Psoas muscle (tissue), 8 donors: Measurements from ENCODE around the gene KCNIP3. TPM values are rescaled to one million over a fixed set of nuclear protein-coding genes. Genes with fewer than 3 reads are reported as not detected.

Experiments
- ATAC-seq, 4 donors: fragments of 200-7000 bp; cut with Tn5 transposase; one replicate each; pipeline ENCODE4 v1.9.1; 2020; ENCODE audit warnings: moderate library complexity in 3 of 4, mild to moderate bottlenecking in 2 of 4
- DNase-seq, 2 donors: peaks; one replicate each; pipeline ENCODE4 v3.0.0-alpha.2; 2020
- H3K27ac ChIP-seq: fragments of 200-600 bp; one replicate; pipeline ENCODE4 v1.8.0; 2022
- H3K27me3 ChIP-seq, 3 donors: fragments of 200-600 bp in 1 of 3; one replicate each; pipeline versions ENCODE4 v1.6.1 to v1.8.0; 2013 to 2022; ENCODE audit warnings: low read length in 2 of 3, mild to moderate bottlenecking in 2 of 3, moderate library complexity in 1 of 3; ENCODE audit not compliant: insufficient read depth in 3 of 3
- H3K36me3 ChIP-seq, 2 donors: fragments of 200-600 bp in 1 of 2; one replicate each; pipeline versions ENCODE4 v1.6.1 to v1.8.0; 2013 to 2022; ENCODE audit warnings: low read depth in 1 of 2, mild to moderate bottlenecking in 1 of 2, moderate library complexity in 1 of 2; ENCODE audit not compliant: insufficient read depth in 1 of 2
- H3K4me1 ChIP-seq: fragments of 200-600 bp; one replicate; pipeline ENCODE4 v1.8.0; 2022
- H3K4me3 ChIP-seq: fragments of 200-600 bp; one replicate; pipeline ENCODE4 v1.8.0; 2022; ENCODE audit warnings: mild to moderate bottlenecking
- H3K9me3 ChIP-seq: fragments of 200-600 bp; one replicate; pipeline ENCODE4 v1.8.0; 2022
- WGBS, 3 donors: extraction: QIAGEN DNeasy Blood & Tissue Kit; methylation state at CpG; one replicate each; pipeline versions ENCODE4 v1.1.6 to v1.1.7; 2013; 5-methylcytosine and 5-hydroxymethylcytosine counted together
- intact Hi-C, 2 donors: fragments of 100-400 bp; cut with DNase I; formaldehyde crosslinking; loops; one replicate each; pipeline versions ENCODE4 v1.11.0 to v1.14.2; 2022
- polyA plus RNA-seq, 3 donors: library from polyadenylated mRNA; stranded (reverse); fragments of 200-250 nt; gene quantifications; one replicate each; pipeline ENCODE4 v1.2.3, GENCODE V29; 2013
- total RNA-seq, 4 donors: library from RNA; stranded (reverse); fragmentation: NEBNext Ultra II Directional in 2 of 4; extraction: Animal tissue kit (Norgen Biotek cat#: 25700) in 2 of 4; gene quantifications; one replicate each; pipeline versions ENCODE4 v1.2.1 to v1.2.4, GENCODE V29; 2021 to 2023
- TF ChIP-seq, protein P1 (sequence below): fragments of 200-600 bp; IDR thresholded peaks from one replicate; pipeline ENCODE4 v1.8.0; 2022; ENCODE audit warnings: antibody characterized with exemption
- donor health status: healthy with polysubstance abuse.
- donor health status: DM: no; HTN: no; CAD: no; lungs with moderate emphysema.
- donor health status: Bipolar disorder and iron deficiency.
- donor health status: healthy.
- donor health status: DM: yes; HTN: yes; CAD: no.
- donor health status: DM: no; HTN: no; CAD: no.
- donor health status: DM: no; HTN: no; CAD: no.
- donor health status: DM: yes; HTN: yes; CAD: no.

KCNIP3 gene
- total and polyA plus RNA-seq, 7 donors: 0.93 to 2.0 (median 1.3) TPM

DNA sequence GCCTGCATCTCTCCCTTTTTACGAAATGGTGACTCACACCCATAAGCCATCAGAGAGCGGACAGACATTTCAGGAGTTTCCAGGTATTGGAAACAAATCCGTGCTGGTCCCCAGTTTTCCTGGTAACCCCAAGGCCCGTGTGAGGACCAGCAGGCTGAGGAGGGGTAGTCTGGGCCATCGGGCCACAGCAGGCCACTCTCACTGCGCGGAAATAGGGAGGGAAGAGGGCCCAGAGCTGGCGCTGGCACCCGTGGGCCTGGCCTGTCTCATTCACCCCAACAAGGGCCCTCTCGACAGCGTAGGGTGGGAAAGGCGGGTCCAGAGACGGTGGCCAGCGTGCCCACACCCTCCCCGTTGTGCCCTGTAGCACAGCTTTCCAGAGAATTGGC is 91.7 kb downstream of the KCNIP3 start:
- H3K4me3 ChIP-seq: no peak overlapping the region
- no peaks in the 10 kb centered on the region for H3K9me3 ChIP-seq
- no peaks in the 10 kb centered on the region for H3K36me3 ChIP-seq
- DNase-seq (no peak), ATAC-seq (peak in 3 of 4 donors; percentile 6 to 16 (median 12))
- peaks cover 0 to 11% (median 4%) of the 10 kb centered on the region in 3 donors for H3K27me3 ChIP-seq
- H3K27ac ChIP-seq: no peak overlapping the region
- WGBS, 3 donors: 33 to 37% (median 33%) methylated on average over 11 to 15 of the region's 15 CpGs
- intact Hi-C loops: loop anchor here in 1 of 2 donors (5.0 kb wide), 1 partner anchor 42 kb away; no protein-coding TSS in a partner anchor
- TF ChIP-seq, protein P1, sequence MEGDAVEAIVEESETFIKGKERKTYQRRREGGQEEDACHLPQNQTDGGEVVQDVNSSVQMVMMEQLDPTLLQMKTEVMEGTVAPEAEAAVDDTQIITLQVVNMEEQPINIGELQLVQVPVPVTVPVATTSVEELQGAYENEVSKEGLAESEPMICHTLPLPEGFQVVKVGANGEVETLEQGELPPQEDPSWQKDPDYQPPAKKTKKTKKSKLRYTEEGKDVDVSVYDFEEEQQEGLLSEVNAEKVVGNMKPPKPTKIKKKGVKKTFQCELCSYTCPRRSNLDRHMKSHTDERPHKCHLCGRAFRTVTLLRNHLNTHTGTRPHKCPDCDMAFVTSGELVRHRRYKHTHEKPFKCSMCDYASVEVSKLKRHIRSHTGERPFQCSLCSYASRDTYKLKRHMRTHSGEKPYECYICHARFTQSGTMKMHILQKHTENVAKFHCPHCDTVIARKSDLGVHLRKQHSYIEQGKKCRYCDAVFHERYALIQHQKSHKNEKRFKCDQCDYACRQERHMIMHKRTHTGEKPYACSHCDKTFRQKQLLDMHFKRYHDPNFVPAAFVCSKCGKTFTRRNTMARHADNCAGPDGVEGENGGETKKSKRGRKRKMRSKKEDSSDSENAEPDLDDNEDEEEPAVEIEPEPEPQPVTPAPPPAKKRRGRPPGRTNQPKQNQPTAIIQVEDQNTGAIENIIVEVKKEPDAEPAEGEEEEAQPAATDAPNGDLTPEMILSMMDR: no peak
- H3K4me1 ChIP-seq: no peaks in the 10 kb centered on the region

DNA sequence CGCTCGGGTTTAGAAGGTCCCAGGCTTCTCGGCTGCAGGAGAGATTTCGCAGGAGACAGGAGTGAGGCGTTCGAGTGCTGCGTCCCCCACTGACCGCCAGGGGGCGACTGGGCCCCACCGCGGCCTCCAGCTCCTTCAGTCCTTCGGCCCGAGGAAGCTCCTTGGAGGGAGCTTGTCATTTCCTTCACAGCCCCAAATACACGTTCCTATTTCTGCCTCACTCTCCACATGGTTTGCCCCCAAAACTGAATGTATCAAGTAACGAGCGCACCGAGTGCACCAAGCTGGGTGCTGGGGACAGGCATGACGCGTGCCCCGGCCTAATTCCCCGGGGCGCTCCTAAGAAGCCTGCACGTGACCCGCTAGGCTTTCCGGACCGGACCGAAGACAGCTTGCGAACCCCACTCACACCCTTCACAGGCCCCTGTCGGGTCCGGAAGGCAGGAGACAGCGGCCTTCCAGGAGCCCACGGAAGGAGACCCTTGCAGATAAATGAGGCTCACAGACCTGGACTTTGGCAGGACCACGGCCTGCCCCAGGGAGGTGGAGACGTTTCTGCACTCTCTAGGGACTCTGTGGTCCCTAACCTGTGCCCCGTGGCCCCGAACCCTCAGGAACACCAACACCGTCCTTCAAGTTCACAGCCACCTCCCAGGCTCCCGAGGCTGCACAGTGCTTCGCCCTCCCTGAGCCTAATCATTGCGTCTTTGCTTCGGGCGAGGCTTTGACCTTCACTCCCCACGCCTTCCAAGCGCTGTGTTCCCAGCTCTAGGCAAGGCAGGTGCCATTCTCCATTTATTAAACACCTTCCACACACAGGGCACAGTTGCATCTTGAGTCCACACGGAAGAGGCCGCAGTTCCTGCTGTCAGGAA is 92.3 kb downstream of the KCNIP3 start:
- Histone ChIP-seq H3K27ac (no peak overlapping the region), H3K4me3 (peak overlapping the region; percentile 30), H3K27me3 (peaks cover 0 to 8% (median 4%) of the 10 kb centered on the region in 3 donors), H3K4me1 (no peaks in the 10 kb centered on the region), H3K36me3 (no peaks in the 10 kb centered on the region), H3K9me3 (no peaks in the 10 kb centered on the region)
- 51 to 54% (median 54%) methylated on average over 46 of the region's 46 CpGs for WGBS, 3 donors
- DNase-seq (peak; percentile 65 to 78), ATAC-seq (peak; percentile 71 to 86 (median 76))
- TF ChIP-seq, protein P1: peak; percentile 73
- intact Hi-C loops: loop anchor here in 1 of 2 donors (5.0 kb wide), 1 partner anchor 42 kb away; no protein-coding TSS in a partner anchor

DNA sequence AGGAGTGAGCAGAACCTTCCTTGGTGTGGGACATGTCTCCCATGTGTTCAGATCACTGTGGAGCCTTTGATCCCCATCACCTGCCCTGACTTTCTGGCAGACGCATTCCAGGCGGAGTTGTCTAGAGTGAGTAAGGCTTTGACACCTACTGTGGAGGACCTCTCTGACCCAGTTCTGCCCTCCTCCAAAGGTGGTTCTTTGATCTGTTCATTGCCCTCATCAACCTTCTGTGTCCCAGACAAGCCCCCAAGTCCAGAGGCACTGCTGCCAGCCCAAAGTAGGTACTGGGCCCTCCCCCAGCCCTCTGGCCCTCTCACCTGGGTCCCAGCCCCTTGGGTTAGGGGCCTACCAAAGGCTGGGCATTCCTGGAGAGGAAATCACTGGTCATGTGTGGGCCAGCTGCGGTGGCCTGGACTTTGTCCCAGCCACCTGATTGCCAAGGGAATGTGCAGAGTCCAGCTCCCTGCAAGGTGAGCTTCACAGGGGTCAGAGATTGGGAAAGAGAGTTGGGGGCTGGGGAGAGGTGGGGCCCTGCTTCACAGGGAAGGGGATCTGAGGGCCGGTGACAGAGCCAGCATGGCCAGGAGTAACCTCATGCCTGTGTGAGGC is 93.2 kb downstream of the KCNIP3 start:
- DNase-seq (no peak), ATAC-seq (no peak)
- Histone ChIP-seq H3K4me1 (no peaks in the 10 kb centered on the region), H3K9me3 (no peaks in the 10 kb centered on the region), H3K27ac (no peak overlapping the region), H3K36me3 (no peaks in the 10 kb centered on the region), H3K4me3 (no peak overlapping the region), H3K27me3 (peaks cover 0 to 3% (median 0%) of the 10 kb centered on the region in 3 donors)
- WGBS, 3 donors: 86 to 89% (median 88%) methylated on average over 4 of the region's 4 CpGs
- intact Hi-C loops: no loop called here
- TF ChIP-seq, protein P1: no peak

DNA sequence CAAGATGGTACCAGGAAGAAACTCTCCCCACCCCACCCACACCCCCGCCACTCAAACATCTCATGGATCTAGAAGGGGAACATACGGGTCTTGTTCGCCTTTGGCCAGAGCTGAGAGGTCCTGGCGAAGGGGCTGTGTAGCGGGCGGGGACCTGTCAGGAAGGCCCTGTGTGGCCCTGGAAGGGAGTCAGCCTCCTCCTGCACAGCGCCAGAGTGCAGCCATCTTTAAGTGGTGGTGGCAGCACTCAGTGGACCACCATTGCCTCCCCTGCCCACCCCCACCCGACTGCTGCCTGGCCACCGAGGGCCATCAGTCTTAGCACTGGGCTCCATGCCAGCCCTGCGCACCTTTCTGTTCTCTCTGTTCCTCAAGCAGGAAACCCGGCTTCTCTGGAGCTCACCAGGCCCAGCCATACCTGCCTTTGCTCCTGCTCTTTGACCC is 93.8 kb downstream of the KCNIP3 start:
- intact Hi-C loops: no loop called here
- TF ChIP-seq, protein P1: no peak
- H3K9me3 ChIP-seq: no peaks in the 10 kb centered on the region
- no peak for DNase-seq
- H3K36me3 ChIP-seq: no peaks in the 10 kb centered on the region
- no peak overlapping the region for H3K4me3 ChIP-seq
- H3K4me1 ChIP-seq: no peaks in the 10 kb centered on the region
- no peak for ATAC-seq
- no peak overlapping the region for H3K27ac ChIP-seq
- H3K27me3 ChIP-seq: peaks cover 0 to 3% (median 0%) of the 10 kb centered on the region in 3 donors
- WGBS, 3 donors: 81 to 86% (median 82%) methylated on average over 9 to 11 of the region's 11 CpGs
